ENCODE data around the gene ZGLP1.

DNA sequence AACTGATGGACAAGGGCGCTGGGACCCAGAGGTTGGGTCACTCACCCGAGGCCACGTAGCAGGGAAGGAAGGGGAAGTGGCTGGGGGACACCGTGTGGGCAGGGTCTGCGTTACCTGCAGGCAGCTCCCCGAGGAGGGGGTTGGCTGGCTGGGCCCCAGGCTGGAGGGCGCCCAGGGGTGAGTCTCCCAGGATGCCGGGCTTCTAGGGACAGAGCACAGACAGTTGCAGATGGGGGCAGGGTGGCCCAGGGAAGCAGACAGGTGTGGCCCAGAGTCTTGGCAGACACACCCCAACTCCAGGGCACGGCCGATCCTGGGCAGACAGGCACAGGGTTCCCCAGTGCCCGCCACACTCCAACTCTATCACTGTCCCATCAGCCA lies 11.8 kb upstream of the ZGLP1 start:
- TF ChIP-seq, protein P1, sequence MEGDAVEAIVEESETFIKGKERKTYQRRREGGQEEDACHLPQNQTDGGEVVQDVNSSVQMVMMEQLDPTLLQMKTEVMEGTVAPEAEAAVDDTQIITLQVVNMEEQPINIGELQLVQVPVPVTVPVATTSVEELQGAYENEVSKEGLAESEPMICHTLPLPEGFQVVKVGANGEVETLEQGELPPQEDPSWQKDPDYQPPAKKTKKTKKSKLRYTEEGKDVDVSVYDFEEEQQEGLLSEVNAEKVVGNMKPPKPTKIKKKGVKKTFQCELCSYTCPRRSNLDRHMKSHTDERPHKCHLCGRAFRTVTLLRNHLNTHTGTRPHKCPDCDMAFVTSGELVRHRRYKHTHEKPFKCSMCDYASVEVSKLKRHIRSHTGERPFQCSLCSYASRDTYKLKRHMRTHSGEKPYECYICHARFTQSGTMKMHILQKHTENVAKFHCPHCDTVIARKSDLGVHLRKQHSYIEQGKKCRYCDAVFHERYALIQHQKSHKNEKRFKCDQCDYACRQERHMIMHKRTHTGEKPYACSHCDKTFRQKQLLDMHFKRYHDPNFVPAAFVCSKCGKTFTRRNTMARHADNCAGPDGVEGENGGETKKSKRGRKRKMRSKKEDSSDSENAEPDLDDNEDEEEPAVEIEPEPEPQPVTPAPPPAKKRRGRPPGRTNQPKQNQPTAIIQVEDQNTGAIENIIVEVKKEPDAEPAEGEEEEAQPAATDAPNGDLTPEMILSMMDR (IDR thresholded peaks at IDR 0.05; ENCODE audit: low read length), result no peak
- TF ChIP-seq EZH2phosphoT487 (IDR thresholded peaks at IDR 0.05; ENCODE audit: low read length), result no peak
